IPS-11a (cell line): Measurements from ENCODE around the gene RHOH.

Experiments used
- H3K4me3 ChIP-seq: one replicate; pipeline ENCODE4 v1.5.1; 2013; ENCODE audit warnings: low read depth, low read length, control low read depth

RHOH gene

DNA sequence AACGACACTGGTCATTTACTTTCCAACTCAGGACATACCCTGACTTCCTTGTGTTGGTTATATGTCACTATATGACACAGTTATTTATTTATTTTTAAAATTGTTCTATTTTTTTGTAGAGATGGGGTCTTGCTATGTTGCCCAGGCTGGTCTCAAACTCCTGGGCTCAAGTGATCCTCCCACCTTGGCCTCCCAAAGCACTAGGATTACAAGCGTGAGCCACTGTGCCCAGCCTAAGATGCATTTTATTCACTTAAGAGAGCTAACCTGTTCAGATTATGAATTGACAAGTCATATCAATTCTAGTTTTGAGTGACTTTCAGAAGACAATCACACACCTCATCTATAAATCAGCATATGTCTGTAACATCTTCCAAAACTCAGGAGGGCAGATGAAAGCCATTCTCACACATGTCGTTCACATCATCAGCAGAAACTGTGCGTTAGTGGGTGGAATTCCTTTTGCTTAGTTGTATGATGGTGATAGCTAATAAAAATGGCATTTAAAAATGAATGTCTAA lies 9.4 kb upstream of the RHOH start:
- no peak overlapping the region for H3K4me3 ChIP-seq

GRCh38 chr4:40190019-40190418 lies 6.8 kb upstream of the RHOH start:
- no peak overlapping the region for H3K4me3 ChIP-seq

DNA sequence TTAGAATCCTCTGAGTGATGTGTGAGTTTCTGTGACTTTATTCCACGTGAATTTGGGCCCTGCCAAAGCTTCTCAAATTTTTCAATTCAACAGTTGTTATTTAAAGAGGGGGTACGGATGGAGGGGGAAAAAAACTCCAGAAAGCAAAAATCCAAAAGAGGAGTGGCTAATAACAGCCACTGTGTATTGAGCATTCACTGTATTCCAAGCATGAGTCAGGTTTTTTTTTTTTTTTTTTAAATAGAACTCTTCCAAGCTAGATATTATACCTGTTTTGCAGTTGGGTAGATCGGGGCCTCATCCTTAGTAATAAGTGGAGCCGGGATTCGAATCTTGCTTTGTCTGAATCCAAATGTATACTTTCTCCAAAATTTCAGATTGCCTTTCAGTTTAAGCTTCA lies 6.4 kb upstream of the RHOH start:
- no peak overlapping the region for H3K4me3 ChIP-seq

DNA sequence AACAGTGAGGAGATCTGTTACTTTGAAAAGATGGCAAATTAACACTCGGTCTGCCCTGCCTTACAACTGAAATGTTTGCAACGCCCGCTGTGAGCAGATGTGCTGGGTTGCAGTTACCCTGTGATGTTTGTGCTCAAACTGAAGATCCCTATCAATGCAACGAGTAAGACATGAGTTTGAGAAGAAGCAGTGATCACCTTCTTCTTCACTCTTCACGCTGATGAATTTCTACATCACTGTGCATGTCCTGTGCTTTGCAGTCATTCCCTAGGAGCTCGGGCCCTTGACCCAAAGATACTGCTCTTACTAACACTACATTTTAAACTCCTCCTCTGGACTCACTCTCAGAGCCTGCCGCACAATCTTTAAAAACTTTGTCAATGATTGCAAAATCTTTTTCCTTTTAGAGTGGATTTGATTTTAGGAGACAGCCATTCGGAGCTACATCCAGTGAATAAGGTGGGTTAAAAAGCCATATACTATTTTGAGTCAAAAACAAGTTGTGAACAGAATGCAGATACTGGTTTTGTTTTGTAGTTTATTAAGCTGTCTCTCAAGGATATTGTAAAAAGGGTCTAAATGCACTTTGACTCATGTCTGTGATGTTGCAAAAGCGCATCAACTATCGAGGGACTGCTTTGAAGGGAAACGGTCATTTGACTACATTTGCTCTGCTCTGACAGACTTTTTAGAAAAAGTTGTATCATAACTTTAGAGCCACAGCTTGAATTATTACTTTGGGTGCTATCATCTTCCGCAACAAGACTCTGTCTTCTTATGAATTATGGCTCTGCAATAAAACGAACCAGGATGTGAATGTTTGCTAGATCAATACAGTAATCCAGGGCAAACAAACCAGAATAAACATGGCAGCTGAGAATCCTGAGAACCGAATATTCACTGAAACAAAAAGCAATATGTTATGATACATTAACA lies 5.7 kb upstream of the RHOH start:
- no peak overlapping the region for H3K4me3 ChIP-seq

DNA sequence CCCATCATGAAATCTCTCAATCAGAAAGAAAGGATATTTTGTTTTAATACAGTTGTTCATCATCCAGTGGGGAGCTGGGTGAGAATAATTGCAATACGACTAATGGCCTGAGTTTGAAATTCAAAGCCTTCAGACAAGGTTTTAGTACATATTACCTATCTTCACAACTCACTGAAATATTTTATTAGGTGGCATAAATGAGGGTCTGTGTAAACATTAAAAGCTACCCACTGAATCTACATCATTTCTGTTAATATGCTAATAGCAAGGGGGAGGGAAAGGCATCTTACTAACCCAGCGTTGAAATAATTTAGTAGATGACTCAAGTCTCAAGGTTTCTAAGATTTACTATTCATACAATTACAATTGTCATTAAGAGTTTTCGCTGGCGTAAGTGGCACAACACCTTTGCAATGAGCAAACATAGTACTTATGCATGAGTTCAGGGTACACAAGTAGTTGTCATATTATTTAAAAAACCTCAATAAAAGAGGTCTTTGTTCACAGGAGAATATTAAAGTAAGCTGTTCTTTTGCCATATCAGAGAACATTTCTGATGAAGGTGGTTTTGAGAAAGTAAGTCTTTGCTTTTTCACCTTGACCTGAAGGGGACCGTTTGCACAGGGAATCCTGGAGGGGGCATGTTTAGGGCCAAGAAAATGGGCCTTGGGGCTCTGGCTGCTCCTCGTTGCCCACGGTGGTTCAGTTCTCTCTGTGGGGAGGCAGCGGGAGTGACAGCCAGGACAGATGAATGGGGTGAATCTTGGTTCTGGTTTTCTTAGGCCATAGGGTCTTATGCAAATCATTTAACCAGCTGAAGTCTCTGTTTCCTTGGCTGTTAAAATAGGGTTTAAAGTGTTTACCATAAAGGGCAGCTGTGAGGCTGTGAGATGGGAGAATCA lies 4.5 kb upstream of the RHOH start:
- H3K4me3 ChIP-seq, result no peak overlapping the region

DNA sequence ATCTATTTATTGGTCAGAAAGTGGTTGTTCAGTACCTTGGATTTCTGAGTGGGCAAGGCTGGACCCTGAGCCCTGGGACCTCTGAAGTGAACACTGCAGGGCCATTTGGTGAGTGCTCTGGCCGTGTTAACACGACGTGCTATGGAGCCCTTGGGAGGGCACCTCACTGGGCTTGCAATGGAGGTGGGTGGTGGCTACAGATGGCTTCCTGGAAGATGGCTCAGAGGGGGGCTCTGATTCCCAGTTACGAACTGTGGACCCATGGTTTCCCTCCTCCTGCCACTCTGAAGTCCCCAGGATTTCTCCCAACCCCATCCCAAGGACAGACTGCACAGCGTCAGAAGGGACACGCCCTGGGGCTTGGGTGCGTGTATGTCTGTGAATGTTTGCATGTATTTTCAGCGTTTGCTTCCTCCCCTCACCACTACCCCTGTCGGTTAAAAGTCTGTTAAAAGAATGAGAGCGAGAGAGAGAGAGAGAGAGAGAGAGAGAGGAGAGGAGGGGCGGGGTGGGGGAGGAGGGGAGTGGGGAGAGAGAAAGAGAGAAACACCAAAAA lies 3.7 kb upstream of the RHOH start:
- no peak overlapping the region for H3K4me3 ChIP-seq

- no peak overlapping the region for H3K4me3 ChIP-seq
Measured at GRCh38 chr4:40193578-40193977, 3.3 kb upstream of the RHOH start.

DNA sequence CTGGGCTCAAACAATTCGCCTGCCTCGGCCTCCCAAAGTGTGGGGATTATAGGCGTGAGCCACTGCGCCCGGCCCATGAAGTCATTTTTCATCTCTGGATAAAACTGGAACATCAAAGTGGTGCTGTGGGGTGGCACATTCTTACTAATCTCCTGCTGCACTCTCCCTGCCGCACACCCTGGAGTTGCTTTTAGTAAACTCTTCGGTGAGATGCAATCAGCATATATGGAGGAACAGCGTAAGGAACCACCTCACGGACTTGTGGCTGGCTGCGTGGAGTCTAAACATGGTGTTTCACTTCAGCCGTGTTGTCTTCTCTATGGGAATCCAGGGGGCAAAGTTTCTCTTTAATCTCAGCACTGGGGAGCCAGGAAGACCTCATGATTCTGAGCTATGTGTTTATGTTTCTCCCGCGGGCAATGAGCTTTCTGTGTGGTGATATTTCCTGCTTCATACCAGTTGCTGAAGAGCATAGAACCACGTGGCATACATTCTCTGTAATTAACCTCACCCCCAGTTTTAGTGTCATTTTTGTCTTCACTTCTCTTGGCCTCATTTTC lies 2.1 kb upstream of the RHOH start:
- H3K4me3 ChIP-seq, result no peak overlapping the region

- no peak overlapping the region for H3K4me3 ChIP-seq
Measured at GRCh38 chr4:40195182-40196177, 1.4 kb upstream of the RHOH start.

DNA sequence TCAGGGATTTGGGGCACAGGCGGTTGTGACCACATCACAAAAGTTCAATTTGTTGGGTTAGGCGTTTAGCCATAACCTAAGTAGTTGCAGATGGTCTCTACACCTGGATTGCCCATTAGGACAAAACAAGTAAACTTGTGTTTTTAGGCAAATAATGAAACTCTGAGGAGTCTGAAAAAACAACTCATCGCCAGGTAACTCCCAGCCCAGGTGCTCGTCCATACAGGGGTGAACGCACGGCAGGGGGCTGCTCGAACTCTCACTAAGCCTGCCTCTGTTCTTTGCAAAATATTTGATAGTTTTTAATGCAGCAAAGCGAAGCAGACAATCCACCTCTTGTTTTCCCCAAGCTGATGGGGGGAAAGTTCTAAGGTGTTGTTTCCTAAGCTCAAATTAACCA lies 559 bp upstream of the RHOH start:
- H3K4me3 ChIP-seq, result no peak overlapping the region

DNA sequence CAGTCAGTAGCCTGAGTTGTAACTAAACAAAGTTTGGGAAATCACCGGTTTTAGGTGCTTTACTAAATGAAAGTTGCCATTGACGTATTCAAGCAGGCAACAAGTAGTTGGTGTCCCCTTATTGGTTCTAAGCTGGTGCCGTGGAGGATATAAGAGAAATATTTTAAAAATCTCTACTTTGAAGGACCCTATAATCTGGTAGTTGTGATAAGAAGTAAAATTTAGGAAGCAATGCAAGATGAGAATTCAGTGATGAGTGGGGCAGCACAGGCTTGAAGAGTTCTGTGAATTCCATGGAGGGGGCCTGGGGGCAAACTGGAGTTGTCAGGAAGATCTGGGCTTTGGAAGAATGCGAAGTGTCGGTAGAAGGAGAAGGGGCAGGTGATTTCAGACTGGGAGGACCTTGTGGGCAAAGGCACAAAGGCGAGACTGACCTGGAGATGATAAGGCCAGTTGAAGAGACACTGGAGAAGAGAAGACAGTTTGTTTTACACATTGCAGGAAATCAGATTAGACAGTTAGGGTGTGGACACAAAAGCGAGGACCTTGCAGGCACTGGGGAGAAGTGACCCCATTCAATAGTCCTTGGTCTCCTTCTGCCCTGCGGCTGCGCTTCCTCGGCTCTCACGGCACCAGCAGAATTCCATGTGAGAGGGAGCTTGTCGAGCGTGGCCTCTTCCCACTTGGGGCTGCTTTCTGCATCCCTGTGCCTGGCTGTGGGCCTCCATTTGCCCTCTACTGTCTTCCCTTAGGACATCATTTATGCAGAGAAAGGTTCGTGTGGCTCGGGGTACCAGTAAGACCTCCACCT lies 1.3 kb downstream of the RHOH start:
- H3K4me3 ChIP-seq, result no peak overlapping the region

- no peak overlapping the region for H3K4me3 ChIP-seq
Measured at GRCh38 chr4:40199179-40199670, 2.4 kb downstream of the RHOH start.

GRCh38 chr4:40199999-40200874 lies 3.4 kb downstream of the RHOH start:
- H3K4me3 ChIP-seq, result no peak overlapping the region

DNA sequence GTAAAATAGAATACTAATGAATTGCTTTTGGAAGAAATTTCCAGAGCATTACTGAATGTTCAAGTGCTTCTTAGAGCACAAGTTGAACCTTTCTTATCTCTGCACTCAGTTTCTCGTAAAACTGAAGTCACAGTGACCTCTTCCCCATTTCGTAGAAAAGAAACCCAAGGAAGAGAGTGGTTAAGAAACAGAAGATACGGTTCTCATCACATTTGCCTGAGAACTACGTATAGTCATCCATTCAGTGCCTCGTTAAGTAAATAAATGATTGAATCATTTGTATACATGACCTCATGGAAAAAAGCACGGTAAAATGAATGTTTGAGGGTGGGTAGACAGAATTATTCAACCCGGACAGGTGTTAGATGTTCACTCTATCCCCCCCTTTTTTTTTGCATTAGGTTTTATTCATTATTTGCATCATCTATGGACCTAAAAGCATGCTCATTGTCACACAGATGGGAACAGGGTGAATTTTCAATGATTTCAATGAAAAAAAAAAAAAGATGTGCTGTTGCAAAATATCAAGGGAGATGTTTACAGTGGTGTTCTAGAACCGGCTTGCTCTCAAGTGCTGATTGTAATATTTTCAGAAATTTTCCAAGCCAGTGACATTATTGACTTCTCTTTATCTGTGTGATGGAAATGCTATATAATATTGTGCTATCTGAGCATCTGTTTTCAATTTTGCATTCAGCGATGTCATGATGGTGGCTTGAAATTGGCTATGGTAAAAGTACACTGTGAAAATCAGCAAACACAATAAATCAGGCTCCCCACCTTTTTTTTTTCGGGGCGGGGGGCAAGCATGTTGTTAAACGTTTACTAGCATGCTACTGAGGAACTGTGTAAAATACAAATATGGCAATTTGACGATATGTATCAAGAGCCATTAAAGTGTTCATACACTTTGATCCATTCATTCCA lies 4.3 kb downstream of the RHOH start:
- no peak overlapping the region for H3K4me3 ChIP-seq

DNA sequence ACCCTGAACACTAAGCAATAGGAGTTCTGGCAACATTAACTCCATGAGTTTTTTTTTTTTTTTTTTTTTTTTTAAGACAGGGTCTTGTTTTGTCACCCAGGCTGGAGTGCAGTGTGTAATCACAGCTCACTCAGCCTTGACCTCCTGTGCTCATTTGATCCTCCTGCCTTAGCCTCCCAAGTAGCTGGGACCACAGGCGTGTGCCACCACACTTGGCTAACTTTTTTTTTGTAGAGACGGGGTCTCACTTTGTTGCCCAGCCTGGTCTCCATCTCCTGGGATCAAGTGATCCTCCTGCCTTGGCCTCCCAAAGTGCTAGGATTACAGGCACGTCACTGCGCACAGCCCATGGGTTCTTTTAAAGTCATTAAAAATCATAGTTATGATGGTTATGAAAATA lies 5.1 kb downstream of the RHOH start:
- H3K4me3 ChIP-seq, result no peak overlapping the region

- no peak overlapping the region for H3K4me3 ChIP-seq
Measured at GRCh38 chr4:40202474-40202873, 5.6 kb downstream of the RHOH start.
